ENCODE measurements around the gene RAI1. TPM values are rescaled to one million over a fixed set of nuclear protein-coding genes. Genes with fewer than 3 reads are reported as not detected.
A peak's percentile ranks its signal among the peaks of the same experiment; 100 is the strongest.

The RAI1 gene
- total and polyA plus RNA-seq, 10 of the 15 experiments (the other 5 are each of a cell fraction or from before 2014, with no cell fraction given) = 0.66 to 37.7 (median 6.0) TPM

DNA sequence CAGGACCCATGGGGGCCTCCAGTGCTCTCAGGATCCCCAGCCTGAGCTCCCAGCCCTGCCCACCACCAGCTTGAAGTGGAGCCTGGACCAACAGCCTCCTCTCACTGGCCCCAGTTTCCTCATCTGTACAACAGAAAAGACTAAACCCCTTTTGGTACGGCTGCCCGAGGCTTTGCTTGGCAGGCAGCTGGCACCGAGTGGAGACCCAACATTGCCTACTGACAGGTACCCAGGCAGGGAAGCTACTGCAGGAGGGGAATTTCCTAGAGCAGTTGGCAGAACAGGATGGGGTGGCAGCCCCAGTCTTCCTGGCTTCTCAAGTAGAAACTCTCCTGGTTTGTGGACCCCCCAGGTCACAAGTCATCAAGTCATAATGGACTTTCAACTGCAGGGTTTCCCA lies 141.4 kb downstream of the RAI1 start:
- no peak for DNase-seq (ENCODE audit: low read depth, low spot score)
- ChIA-PET POLR2A (interaction anchor here (10.9 kb wide), 1 partner anchor 13 kb away, joined by 163 read pairs; the partner anchor contains the start of gene SREBF1), SMC1A (ENCODE audit: uncharacterized antibody, unreplicated experiment) (interaction anchor here (0.8 to 4.4 kb wide), 4 partner anchors 12 to 211 kb away, joined by 3 to 46 read pairs (median 5); partner anchors contain the start of gene SREBF1), RAD21 (ENCODE audit: unreplicated experiment) (interaction anchor here (1.0 to 9.0 kb wide), 4 partner anchors 11 to 97 kb away, joined by 3 to 105 read pairs (median 4); partner anchors contain the start of gene SREBF1), CTCF (interaction anchor here (1.5 to 1.6 kb wide), 2 partner anchors 13 to 24 kb away, joined by 4 read pairs; no protein-coding TSS in a partner anchor)
- Histone ChIP-seq H3K4me3 (peak overlapping the region; percentile 63), H3K36me3 (ENCODE audit: control insufficient read depth in 2 of 2, insufficient read depth in 2 of 2, low read length in 1 of 2) (peaks cover 5 to 12% of the 10 kb centered on the region in 2 experiments; a peak in 3 of 4 replicates), H3K9ac (ENCODE audit: control insufficient read depth, insufficient read depth, low read length) (no peak overlapping the region), H3K4me1 (ENCODE audit: control insufficient read depth, insufficient read depth, low read length) (peaks cover 54% of the 10 kb centered on the region), H2AFZ (ENCODE audit: control insufficient read depth, low read depth, low read length) (no peak overlapping the region), H3K4me2 (ENCODE audit: control insufficient read depth, insufficient read depth) (peak overlapping the region; percentile 98), H3K79me2 (ENCODE audit: control insufficient read depth, insufficient read depth, low read length) (no peaks in the 10 kb centered on the region; the same call in 1 of the 2 replicates), H4K20me1 (ENCODE audit: control insufficient read depth, insufficient read depth) (no peaks in the 10 kb centered on the region; the same call in 1 of the 2 replicates), H3K27me3 (replicated peaks in 1 of 2; ENCODE audit: control insufficient read depth in 2 of 2, insufficient read depth in 2 of 2, low read length in 1 of 2) (no peaks in the 10 kb centered on the region), H3K27ac (ENCODE audit: control insufficient read depth, insufficient read depth) (no peak overlapping the region), H3K9me3 (replicated peaks; ENCODE audit: control insufficient read depth, insufficient read depth, low read length) (no peaks in the 10 kb centered on the region)
- TF ChIP-seq BRCA1 (IDR thresholded peaks at IDR 0.05; ENCODE audit: low read depth, low read length) (no peak), POU2F2 (IDR thresholded peaks at IDR 0.05; ENCODE audit: borderline replicate concordance, low read depth, low read length) (no peak), RFX5 (IDR thresholded peaks at IDR 0.05; ENCODE audit: low read depth, low read length) (no peak), MTA2 (IDR thresholded peaks at IDR 0.05; ENCODE audit: low read depth) (no peak), CBX5 (IDR thresholded peaks at IDR 0.05; ENCODE audit: low read depth) (no peak), SPI1 (IDR thresholded peaks at IDR 0.05; ENCODE audit: borderline replicate concordance, insufficient read depth, low read depth, low read length) (no peak), EED (IDR thresholded peaks at IDR 0.05; ENCODE audit: low read depth) (no peak), KDM1A (IDR thresholded peaks at IDR 0.05; ENCODE audit: borderline replicate concordance) (no peak), KAT2A (conservative IDR thresholded peaks at IDR 0.05; ENCODE audit: control insufficient read depth, low read depth, low read length) (no peak), SRF (IDR thresholded peaks at IDR 0.05; ENCODE audit: low read depth in 2 of 2, low read length in 2 of 2) (no peak), MYB (IDR thresholded peaks at IDR 0.05; ENCODE audit: borderline replicate concordance, low read depth, low read length) (no peak), SKIL (IDR thresholded peaks at IDR 0.05; ENCODE audit: low read depth, poor library complexity, severe bottlenecking) (no peak), HSF1 (IDR thresholded peaks at IDR 0.05; ENCODE audit: low read depth, low read length) (no peak), MEF2A (IDR thresholded peaks at IDR 0.05; ENCODE audit: insufficient read depth, low read depth, low read length) (no peak)
- TF ChIP-seq, protein P1, sequence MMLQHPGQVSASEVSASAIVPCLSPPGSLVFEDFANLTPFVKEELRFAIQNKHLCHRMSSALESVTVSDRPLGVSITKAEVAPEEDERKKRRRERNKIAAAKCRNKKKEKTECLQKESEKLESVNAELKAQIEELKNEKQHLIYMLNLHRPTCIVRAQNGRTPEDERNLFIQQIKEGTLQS (IDR thresholded peaks at IDR 0.05; ENCODE audit: borderline replicate concordance, extremely low read depth, low read depth, low read length) = no peak
- TF ChIP-seq, protein P2, sequence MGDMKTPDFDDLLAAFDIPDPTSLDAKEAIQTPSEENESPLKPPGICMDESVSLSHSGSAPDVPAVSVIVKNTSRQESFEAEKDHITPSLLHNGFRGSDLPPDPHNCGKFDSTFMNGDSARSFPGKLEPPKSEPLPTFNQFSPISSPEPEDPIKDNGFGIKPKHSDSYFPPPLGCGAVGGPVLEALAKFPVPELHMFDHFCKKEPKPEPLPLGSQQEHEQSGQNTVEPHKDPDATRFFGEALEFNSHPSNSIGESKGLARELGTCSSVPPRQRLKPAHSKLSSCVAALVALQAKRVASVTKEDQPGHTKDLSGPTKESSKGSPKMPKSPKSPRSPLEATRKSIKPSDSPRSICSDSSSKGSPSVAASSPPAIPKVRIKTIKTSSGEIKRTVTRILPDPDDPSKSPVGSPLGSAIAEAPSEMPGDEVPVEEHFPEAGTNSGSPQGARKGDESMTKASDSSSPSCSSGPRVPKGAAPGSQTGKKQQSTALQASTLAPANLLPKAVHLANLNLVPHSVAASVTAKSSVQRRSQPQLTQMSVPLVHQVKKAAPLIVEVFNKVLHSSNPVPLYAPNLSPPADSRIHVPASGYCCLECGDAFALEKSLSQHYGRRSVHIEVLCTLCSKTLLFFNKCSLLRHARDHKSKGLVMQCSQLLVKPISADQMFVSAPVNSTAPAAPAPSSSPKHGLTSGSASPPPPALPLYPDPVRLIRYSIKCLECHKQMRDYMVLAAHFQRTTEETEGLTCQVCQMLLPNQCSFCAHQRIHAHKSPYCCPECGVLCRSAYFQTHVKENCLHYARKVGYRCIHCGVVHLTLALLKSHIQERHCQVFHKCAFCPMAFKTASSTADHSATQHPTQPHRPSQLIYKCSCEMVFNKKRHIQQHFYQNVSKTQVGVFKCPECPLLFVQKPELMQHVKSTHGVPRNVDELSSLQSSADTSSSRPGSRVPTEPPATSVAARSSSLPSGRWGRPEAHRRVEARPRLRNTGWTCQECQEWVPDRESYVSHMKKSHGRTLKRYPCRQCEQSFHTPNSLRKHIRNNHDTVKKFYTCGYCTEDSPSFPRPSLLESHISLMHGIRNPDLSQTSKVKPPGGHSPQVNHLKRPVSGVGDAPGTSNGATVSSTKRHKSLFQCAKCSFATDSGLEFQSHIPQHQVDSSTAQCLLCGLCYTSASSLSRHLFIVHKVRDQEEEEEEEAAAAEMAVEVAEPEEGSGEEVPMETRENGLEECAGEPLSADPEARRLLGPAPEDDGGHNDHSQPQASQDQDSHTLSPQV (IDR thresholded peaks at IDR 0.05) = no peak
- intact Hi-C loops (cut with micrococcal nuclease; ENCODE audit: unreplicated experiment) = loop anchor here (5.0 kb wide), 1 partner anchor 215 kb away; the partner anchor contains the start of genes ATPAF2 and GID4
- WGBS (ENCODE audit: insufficient coverage, insufficient replicate concordance, low lambda C conversion rate, missing lambda C conversion rate) = 93% methylated on average over 3 of the region's 3 CpGs
- no peak for FAIRE-seq
- TSS peak; percentile 33 for BruUV-seq (replicated peaks)
- ATAC-seq = no peak
- in situ Hi-C loops (cut with MboI) = no loop called here
